ENCODE results near the gene POU3F1. TPM values are rescaled to one million over a fixed set of nuclear protein-coding genes. Genes with fewer than 3 reads are reported as not detected.

Gene POU3F1
- total RNA-seq, 1 donor from 2014 or later: 1.2 TPM

DNA sequence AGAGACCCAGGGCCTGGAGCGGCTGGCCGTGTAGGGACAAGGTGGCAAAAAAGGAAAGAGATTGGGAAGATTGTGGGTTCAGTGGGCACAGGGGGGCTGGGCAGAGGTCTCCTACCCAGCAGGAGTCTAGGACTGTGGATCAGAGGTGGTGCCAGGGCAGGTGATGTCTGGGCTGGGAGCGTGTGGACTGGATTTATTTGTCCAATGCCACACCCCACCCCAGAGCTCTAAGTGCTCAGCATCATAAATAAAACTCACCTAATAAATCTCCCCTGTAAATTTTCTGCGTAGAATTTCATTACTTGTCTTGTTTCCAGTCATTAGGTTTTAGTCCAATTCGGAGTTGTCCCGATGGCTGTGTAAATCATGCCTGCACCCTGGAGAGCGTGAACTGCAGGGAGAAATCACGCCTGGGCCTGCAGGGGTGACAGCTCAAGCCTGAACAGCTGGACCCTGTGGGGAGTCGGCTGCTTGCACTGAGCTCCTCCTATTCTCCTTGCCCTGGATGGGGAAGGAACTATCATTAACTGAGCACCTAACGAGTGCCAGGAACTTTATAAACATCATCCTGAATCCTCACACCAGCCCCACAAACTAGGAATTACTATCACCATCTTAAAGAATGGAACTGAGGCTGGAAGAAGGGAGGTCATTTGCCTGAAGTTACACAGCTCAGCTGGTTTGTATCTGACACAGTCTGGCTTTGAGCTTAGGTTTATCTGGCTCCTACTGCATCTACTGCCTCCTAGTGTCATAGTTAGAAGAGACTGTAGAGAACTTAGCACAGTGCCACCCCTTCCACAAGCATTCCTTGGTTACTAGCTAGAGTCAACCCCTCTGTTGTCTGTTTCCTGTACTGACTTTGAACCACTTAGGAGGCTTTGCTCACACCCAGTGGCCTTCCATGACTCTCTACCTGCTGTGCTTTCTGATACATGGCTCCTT lies 25.0 kb upstream of the POU3F1 start:
- Mint-ChIP-seq H3K27me3 (ENCODE audit: unreplicated experiment) (peaks cover 4% of the 10 kb centered on the region), H3K4me1 (ENCODE audit: unreplicated experiment) (peaks cover 11% of the 10 kb centered on the region), H3K4me3 (ENCODE audit: unreplicated experiment) (no peak overlapping the region), H3K36me3 (ENCODE audit: low read depth, unreplicated experiment) (no peaks in the 10 kb centered on the region), H3K9me3 (ENCODE audit: unreplicated experiment) (no peaks in the 10 kb centered on the region), H3K27ac (ENCODE audit: unreplicated experiment) (peak overlapping the region; percentile 43)
- TF ChIP-seq, protein P1, sequence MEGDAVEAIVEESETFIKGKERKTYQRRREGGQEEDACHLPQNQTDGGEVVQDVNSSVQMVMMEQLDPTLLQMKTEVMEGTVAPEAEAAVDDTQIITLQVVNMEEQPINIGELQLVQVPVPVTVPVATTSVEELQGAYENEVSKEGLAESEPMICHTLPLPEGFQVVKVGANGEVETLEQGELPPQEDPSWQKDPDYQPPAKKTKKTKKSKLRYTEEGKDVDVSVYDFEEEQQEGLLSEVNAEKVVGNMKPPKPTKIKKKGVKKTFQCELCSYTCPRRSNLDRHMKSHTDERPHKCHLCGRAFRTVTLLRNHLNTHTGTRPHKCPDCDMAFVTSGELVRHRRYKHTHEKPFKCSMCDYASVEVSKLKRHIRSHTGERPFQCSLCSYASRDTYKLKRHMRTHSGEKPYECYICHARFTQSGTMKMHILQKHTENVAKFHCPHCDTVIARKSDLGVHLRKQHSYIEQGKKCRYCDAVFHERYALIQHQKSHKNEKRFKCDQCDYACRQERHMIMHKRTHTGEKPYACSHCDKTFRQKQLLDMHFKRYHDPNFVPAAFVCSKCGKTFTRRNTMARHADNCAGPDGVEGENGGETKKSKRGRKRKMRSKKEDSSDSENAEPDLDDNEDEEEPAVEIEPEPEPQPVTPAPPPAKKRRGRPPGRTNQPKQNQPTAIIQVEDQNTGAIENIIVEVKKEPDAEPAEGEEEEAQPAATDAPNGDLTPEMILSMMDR (IDR thresholded peaks at IDR 0.05; ENCODE audit: unreplicated experiment): no peak
- DNase-seq (ENCODE audit: low spot score): no peak

DNA sequence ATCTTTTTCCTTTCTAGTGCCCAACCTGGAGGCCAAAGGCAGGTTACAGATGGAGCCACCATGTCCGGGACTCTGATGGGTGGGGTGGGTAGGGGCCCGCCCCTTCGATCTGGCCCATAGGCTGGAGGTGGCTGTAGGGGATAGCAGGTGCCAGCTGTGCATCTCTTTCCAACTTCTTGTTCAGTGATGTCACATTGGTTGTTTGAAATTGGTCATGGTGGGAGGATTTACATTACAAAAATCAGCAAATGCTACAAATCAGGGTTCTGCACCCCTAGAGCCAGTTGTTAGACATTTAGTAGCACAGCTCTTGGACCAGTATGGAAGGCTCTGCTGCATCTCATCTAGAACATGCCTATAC lies 22.4 kb upstream of the POU3F1 start:
- Mint-ChIP-seq H3K4me1 (ENCODE audit: unreplicated experiment) (peaks cover 4% of the 10 kb centered on the region), H3K27ac (ENCODE audit: unreplicated experiment) (no peak overlapping the region), H3K4me3 (ENCODE audit: unreplicated experiment) (no peak overlapping the region), H3K36me3 (ENCODE audit: low read depth, unreplicated experiment) (no peaks in the 10 kb centered on the region), H3K9me3 (ENCODE audit: unreplicated experiment) (no peaks in the 10 kb centered on the region), H3K27me3 (ENCODE audit: unreplicated experiment) (peaks cover 4% of the 10 kb centered on the region)
- DNase-seq (ENCODE audit: low spot score): no peak
- TF ChIP-seq, protein P1 (IDR thresholded peaks at IDR 0.05; ENCODE audit: unreplicated experiment): no peak

DNA sequence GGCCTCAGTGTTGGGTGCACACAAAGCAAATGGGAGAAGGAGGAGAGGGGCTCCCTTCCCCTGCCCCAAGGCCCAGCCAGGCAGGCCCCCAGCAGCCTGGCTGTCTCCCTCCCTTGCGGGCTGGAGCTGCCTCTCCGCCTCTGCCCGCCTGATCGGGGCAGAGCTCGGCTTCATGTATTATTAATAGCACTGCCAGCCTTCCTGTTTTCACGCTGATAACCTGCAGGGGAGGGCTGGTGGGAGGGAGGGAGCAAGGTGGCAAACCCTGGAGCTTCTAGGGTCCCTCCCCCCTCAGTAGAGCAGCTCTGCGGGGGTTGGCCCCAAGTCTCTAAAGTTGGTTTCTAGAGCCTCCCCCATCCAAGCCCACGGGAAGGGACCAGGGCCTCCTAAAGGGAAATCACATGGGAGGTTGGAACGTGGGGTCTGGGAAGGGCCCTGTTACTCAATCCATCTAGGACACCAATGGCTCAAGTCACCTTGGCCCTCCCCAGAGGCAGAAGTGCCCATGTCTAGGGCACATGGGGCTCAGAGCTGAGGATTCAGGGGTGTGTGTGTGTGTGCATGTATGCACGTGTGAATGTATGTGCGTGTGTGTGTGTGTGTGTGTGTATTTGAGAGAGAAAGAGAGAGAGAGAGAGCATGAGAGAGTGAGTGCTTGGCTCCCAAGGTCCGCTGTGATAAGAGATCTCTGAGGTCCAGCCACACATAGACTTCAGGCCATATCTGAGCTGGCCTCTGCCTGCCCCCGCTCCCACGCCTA lies 21.8 kb upstream of the POU3F1 start:
- no peak for DNase-seq (ENCODE audit: low spot score)
- no peak overlapping the region for H3K4me3 Mint-ChIP-seq (ENCODE audit: unreplicated experiment)
- H3K27ac Mint-ChIP-seq (ENCODE audit: unreplicated experiment): peak overlapping the region; percentile 28
- H3K36me3 Mint-ChIP-seq (ENCODE audit: low read depth, unreplicated experiment): no peaks in the 10 kb centered on the region
- H3K27me3 Mint-ChIP-seq (ENCODE audit: unreplicated experiment): peaks cover 4% of the 10 kb centered on the region
- TF ChIP-seq, protein P1 (IDR thresholded peaks at IDR 0.05; ENCODE audit: unreplicated experiment): no peak
- no peaks in the 10 kb centered on the region for H3K9me3 Mint-ChIP-seq (ENCODE audit: unreplicated experiment)
- peaks cover 4% of the 10 kb centered on the region for H3K4me1 Mint-ChIP-seq (ENCODE audit: unreplicated experiment)

DNA sequence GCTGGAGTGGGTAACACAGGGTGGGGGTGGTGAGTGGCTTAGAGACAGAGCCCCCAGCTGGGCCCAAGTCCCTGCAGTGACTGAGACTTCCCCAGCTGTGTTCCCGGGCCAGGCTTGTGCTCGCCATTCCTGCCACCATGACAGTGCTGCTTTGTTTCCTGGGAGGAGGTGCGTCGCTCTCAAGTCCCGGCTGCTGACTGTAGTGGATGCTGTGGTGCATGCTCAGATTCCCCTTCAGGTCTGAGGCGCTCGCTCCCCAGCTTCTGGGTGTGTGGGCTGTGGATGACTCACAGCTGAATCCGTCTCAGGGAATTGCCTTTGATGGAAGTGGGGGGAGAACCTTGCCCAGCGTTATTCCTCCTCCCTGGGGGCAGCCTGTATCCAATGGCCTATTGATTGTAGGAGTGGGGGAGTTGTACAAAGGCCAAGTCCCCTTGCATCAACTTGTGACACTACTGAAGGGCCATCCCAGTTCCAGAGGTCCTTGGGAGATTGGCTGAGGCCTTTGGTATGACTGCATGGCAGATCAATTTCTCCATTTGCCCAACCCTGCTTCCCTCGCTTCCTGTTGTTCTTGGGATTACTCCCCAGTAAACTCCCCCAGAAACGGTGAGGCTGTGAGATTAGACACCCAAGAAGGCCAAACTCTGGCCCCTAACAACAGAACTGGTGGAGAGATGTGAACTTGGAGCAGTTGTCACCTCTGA lies 17.8 kb upstream of the POU3F1 start:
- H3K36me3 Mint-ChIP-seq (ENCODE audit: low read depth, unreplicated experiment): no peaks in the 10 kb centered on the region
- H3K27me3 Mint-ChIP-seq (ENCODE audit: unreplicated experiment): peaks cover 6% of the 10 kb centered on the region
- H3K4me3 Mint-ChIP-seq (ENCODE audit: unreplicated experiment): no peak overlapping the region
- no peak overlapping the region for H3K27ac Mint-ChIP-seq (ENCODE audit: unreplicated experiment)
- DNase-seq (ENCODE audit: low spot score): no peak
- peaks cover 15% of the 10 kb centered on the region for H3K4me1 Mint-ChIP-seq (ENCODE audit: unreplicated experiment)
- TF ChIP-seq, protein P1 (IDR thresholded peaks at IDR 0.05; ENCODE audit: unreplicated experiment): no peak
- no peaks in the 10 kb centered on the region for H3K9me3 Mint-ChIP-seq (ENCODE audit: unreplicated experiment)
